PC-3 (cell line): ENCODE results near the gene GMEB2.

Source experiments
- EZH2phosphoT487 ChIP-seq: fragments of 300-600 bp; sonication (generic); IDR thresholded peaks from 2 replicates; pipeline ENCODE4 v1.6.1; 2018; ENCODE audit warnings: mild to moderate bottlenecking, antibody characterized with exemption, low read length, borderline replicate concordance
- TF ChIP-seq, protein P1 (sequence below): fragments of 300-600 bp; sonication (generic); conservative IDR thresholded peaks from 2 replicates; pipeline ENCODE4 v1.5.1; 2017; ENCODE audit warnings: antibody characterized with exemption, low read depth, mild to moderate bottlenecking, low read length

- TF ChIP-seq, protein P1, sequence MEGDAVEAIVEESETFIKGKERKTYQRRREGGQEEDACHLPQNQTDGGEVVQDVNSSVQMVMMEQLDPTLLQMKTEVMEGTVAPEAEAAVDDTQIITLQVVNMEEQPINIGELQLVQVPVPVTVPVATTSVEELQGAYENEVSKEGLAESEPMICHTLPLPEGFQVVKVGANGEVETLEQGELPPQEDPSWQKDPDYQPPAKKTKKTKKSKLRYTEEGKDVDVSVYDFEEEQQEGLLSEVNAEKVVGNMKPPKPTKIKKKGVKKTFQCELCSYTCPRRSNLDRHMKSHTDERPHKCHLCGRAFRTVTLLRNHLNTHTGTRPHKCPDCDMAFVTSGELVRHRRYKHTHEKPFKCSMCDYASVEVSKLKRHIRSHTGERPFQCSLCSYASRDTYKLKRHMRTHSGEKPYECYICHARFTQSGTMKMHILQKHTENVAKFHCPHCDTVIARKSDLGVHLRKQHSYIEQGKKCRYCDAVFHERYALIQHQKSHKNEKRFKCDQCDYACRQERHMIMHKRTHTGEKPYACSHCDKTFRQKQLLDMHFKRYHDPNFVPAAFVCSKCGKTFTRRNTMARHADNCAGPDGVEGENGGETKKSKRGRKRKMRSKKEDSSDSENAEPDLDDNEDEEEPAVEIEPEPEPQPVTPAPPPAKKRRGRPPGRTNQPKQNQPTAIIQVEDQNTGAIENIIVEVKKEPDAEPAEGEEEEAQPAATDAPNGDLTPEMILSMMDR: no peak
- no peak for TF ChIP-seq EZH2phosphoT487
These were observed 1.0 kb downstream of the GMEB2 start for GRCh38 chr20:63625771-63626423.
